Choroid plexus epithelial cell (primary cell): ENCODE measurements around the gene PLA2G2D.

Experiments
- DNase-seq: peaks from one replicate; pipeline ENCODE4 v3.0.0-alpha.2; 2010; ENCODE audit warnings: low read depth
- H3K4me3 ChIP-seq: 2 replicates; pipeline ENCODE4 v1.5.1; 2011; ENCODE audit warnings: low read depth, mild to moderate bottlenecking, control low read depth, low read length, moderate library complexity
- TF ChIP-seq, protein P1 (sequence below): conservative IDR thresholded peaks from 2 replicates; pipeline ENCODE4 v1.5.1; 2011; ENCODE audit warnings: low read depth, mild to moderate bottlenecking, control low read depth, inconsistent platforms, low read length, moderate library complexity

Gene PLA2G2D

DNA sequence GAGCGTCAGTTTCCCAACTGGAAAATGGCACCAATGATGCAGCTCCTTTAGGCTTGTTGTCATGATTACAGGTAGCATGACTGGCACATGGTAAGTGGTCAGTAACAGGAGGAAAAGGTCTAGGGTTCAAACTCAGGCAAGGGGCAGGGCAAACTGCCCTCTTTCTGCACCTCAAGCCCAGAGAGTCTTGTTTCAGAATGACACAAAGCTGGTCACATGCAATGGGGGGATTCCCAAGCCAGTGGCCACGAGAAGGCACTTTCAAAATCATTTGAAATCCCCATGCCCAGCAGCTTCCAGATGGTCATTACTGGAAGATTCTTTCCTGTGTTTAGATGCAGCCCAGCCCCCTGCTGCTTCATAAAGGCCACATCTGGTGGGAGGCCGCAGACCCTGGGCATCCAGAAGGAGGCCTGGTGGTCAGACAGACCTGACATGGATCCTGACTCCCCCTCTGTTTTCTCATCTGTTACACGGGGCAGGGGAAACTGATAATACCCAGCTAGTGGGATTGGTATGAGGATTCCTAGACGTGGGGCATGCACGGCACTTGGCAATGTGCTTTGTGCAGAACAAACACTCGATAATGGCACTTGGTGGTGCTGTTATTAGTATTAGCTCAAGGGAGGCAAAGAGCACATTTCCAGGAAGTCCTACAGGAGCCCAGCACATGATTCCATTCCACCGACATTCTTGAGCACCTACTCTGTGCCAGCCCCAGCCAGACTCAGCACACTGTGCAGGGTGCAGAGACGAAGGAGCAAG is 6.9 kb upstream of the PLA2G2D start:
- H3K4me3 ChIP-seq = no peak overlapping the region
- no peak for DNase-seq
- TF ChIP-seq, protein P1, sequence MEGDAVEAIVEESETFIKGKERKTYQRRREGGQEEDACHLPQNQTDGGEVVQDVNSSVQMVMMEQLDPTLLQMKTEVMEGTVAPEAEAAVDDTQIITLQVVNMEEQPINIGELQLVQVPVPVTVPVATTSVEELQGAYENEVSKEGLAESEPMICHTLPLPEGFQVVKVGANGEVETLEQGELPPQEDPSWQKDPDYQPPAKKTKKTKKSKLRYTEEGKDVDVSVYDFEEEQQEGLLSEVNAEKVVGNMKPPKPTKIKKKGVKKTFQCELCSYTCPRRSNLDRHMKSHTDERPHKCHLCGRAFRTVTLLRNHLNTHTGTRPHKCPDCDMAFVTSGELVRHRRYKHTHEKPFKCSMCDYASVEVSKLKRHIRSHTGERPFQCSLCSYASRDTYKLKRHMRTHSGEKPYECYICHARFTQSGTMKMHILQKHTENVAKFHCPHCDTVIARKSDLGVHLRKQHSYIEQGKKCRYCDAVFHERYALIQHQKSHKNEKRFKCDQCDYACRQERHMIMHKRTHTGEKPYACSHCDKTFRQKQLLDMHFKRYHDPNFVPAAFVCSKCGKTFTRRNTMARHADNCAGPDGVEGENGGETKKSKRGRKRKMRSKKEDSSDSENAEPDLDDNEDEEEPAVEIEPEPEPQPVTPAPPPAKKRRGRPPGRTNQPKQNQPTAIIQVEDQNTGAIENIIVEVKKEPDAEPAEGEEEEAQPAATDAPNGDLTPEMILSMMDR = no peak

DNA sequence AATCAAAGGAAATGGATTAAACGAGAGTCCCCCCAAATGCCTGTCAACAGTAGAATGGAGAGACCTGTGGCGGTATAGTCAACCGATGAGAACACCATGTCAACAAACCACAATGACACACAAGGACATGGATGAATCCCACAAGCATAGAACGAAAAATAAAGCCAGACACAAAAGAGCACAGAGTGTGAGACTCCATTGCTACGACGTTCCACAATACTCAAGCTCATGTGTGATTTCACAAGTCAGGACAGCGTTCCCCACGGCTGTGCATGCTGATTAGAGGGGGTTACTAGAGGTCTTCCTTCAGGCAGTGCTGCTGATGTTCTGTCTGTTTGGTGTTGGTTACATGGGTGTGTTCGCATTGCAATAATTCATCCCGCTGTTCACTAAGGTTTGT is 5.8 kb upstream of the PLA2G2D start:
- H3K4me3 ChIP-seq = no peak overlapping the region
- no peak for DNase-seq
- TF ChIP-seq, protein P1 = no peak

DNA sequence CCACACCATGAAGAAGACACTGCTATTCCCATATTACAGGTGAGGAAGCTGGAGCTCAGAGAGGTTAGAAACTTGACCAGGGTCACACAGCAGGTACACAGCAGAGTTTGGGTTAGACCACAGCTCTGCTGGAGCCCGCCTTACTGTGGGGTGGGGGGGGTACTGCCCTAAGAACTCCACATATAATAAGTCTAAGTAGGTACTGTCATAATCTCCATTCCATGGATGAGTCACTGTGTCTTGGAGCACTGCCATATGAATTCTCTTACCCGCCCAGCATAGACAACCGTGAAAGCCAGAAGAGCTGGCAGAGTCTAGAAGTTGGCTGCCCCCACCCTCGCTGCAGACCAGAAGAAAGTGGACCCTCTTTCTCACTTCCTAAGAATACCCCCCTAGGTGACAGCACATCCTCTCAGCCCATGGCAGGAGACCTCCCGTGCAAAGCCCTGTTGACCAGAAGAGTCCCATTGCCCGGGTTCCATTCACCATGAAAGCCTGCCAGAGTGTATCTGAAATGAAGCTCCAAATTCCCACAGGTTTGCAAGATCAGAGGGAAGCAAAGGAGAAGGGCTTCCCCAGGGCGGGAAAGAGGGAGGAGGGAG is 5.2 kb upstream of the PLA2G2D start:
- DNase-seq = peak; percentile 68
- H3K4me3 ChIP-seq = no peak overlapping the region
- TF ChIP-seq, protein P1 = no peak

GRCh38 chr1:20123722-20124455 is 4.6 kb upstream of the PLA2G2D start:
- TF ChIP-seq, protein P1 = no peak
- no peak overlapping the region for H3K4me3 ChIP-seq
- peak; percentile 6 for DNase-seq

- TF ChIP-seq, protein P1 = no peak
- no peak overlapping the region for H3K4me3 ChIP-seq
- no peak for DNase-seq
Observed at GRCh38 chr1:20120796-20121195, 1.5 kb upstream of the PLA2G2D start.

DNA sequence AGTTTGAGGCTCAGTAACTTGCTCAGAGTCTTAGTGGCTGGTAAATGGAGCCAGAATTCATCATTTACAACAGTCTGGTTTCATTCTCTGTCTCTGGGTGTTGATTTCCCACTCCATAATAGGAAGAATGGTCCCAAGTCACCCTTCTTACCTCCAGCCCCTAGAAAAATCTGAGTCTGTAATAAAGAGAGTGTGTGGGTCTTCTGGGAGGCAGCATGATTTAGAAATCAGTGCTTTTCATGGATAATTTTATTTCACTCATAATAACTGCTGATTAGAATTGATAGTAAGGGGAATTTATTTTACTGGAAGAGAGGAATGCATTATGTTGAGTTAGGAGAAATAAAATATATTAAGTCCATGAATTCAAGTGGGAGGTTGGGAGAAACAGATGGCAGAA is 2.1 kb downstream of the PLA2G2D start:
- DNase-seq = no peak
- no peak overlapping the region for H3K4me3 ChIP-seq
- TF ChIP-seq, protein P1 = no peak

GRCh38 chr1:20115916-20116315 is 3.4 kb downstream of the PLA2G2D start:
- H3K4me3 ChIP-seq = no peak overlapping the region
- no peak for DNase-seq
- TF ChIP-seq, protein P1 = no peak
